NCI-H446 treated with DMSO at 0.1 percent for 48 hours (cell line): ENCODE measurements around the gene CFAP157.

Experiments used
- DNase-seq: peaks from one replicate; lab custom pipeline; 2025; lab: John Stamatoyannopoulos, UW

The CFAP157 gene

DNA sequence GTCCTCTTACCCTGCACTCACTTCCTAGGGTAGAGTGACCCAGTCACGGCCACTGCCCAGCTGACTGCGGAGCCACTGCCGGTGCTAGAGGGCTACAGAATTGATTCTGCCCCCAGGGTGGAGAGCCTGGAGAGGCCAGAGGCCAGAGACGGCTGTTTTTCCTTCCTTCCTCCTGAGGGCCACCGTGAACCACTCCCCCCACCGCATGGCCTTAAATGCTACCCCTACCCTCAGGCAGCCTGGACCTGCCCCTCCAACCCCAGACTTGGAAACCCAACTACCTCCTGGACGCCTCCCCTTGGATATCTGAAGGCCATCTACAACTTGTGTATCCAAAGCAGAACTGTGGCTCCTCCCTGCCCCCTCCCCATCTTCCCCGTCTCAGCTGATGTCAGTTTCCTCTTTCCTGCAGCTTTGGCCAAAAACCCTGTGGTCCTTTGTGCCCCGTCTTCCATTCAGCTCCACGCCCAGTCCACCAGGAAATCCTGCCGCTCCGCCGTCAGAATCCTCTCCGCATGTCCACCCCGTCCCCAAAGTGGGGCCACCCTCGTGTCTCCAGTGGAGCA is 55.4 kb downstream of the CFAP157 start:
- no peak for DNase-seq

- DNase-seq: no peak
Observed at GRCh38 chr9:127763918-127764384, 57.2 kb downstream of the CFAP157 start.

DNA sequence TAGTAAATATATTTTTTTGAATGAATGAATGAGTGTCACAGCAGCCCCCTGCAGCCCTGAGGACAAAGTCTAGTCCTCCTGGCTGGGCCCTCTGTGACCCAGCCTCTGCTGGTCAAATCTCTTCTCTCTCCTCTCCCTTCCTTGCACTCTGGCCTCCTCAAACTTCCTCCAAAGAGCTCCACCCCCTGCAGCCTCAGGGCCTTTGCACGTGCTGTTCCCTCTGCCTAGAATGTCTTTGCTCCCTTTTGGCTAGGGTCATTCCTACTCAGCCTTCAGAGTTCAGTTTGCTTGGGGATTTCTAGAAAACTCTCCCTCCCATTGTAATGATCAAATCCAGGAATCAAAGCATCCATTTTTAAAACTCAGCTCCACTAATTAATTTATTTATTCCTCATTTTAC is 58.6 kb downstream of the CFAP157 start:
- no peak for DNase-seq
